ENCODE results near the gene BPIFA3. TPM values are rescaled to one million over a fixed set of nuclear protein-coding genes. Genes with fewer than 3 reads are reported as not detected.

Gene BPIFA3
- polyA plus RNA-seq, 1 donor from 2014 or later = not detected

DNA sequence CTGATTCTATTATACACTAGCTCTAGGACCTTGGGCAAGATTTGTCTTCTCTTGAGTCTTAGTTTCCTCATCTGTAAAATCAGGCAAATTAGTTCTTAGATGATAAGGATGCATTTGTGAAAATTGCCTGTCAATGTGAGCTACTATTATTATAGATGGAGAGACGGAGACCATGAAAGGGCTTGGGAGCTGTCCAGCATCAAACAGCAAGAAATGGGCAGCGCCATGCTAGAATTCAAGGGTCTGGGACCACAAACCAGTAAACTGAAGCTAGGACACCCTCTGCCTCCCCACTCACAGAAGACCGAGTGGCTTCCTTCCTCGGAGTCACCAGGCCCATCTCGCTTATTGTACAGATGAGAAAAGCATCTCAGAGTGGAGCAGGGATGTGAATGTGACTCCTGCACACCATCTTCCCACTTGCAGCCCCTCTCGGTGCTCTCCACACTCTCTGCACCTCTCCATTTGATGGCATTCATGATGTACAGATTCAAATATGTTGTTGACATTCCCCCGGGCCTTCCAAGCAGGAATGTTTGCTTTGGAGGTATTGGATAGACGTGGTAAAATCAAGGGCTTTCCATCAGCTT is 24.1 kb upstream of the BPIFA3 start:
- Histone ChIP-seq H3K36me3 (ENCODE audit: insufficient read depth, low read length) (no peaks in the 10 kb centered on the region), H3K27me3 (ENCODE audit: insufficient read depth, low read depth, low read length) (no peaks in the 10 kb centered on the region), H4K20me1 (ENCODE audit: insufficient read depth) (no peaks in the 10 kb centered on the region), H3K4me2 (ENCODE audit: low read length) (no peak overlapping the region), H3F3A (ENCODE audit: insufficient read depth, low read length, poor library complexity, severe bottlenecking) (no peaks in the 10 kb centered on the region), H3K9me3 (ENCODE audit: low read length) (no peaks in the 10 kb centered on the region), H3K27ac (ENCODE audit: low read length) (no peak overlapping the region), H3K9ac (ENCODE audit: low read length) (no peak overlapping the region), H3K4me3 (ENCODE audit: low read length) (no peak overlapping the region), H3K9me2 (ENCODE audit: insufficient read depth, low read length) (no peaks in the 10 kb centered on the region), H3K79me2 (replicated peaks; ENCODE audit: insufficient read depth, low read length) (no peaks in the 10 kb centered on the region), H2AFZ (ENCODE audit: low read depth, low read length) (no peak overlapping the region)
- TF ChIP-seq MXI1 (conservative IDR thresholded peaks at IDR 0.05; ENCODE audit: poor library complexity, severe bottlenecking) (no peak), EP300 (conservative IDR thresholded peaks at IDR 0.05; ENCODE audit: poor library complexity, severe bottlenecking) (no peak), SMC3 (conservative IDR thresholded peaks at IDR 0.05; ENCODE audit: poor library complexity) (no peak)
- TF ChIP-seq, protein P1, sequence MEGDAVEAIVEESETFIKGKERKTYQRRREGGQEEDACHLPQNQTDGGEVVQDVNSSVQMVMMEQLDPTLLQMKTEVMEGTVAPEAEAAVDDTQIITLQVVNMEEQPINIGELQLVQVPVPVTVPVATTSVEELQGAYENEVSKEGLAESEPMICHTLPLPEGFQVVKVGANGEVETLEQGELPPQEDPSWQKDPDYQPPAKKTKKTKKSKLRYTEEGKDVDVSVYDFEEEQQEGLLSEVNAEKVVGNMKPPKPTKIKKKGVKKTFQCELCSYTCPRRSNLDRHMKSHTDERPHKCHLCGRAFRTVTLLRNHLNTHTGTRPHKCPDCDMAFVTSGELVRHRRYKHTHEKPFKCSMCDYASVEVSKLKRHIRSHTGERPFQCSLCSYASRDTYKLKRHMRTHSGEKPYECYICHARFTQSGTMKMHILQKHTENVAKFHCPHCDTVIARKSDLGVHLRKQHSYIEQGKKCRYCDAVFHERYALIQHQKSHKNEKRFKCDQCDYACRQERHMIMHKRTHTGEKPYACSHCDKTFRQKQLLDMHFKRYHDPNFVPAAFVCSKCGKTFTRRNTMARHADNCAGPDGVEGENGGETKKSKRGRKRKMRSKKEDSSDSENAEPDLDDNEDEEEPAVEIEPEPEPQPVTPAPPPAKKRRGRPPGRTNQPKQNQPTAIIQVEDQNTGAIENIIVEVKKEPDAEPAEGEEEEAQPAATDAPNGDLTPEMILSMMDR (IDR thresholded peaks at IDR 0.05; ENCODE audit: poor library complexity, severe bottlenecking) = no peak

DNA sequence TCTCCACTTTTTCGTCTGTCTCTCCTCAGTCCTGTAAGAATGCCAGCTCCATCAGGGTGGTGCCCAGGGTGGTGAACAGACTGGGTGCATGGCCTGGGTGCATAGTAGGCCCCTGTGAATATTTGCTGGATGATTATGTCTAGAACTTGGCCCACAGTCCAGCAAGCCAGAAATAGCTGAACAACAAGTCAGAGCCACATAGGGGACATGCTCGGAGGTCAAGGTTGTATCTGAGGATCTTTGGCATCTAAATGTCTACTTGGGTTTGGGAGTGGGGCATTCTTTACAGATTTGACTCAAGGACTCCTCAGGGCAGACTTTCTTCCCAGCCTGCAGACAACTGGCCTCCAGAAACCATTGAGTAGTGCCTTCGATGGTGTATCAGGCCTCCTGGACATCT is 18.1 kb upstream of the BPIFA3 start:
- Histone ChIP-seq H3K4me2 (ENCODE audit: low read length) (no peak overlapping the region), H3K9me3 (ENCODE audit: low read length) (no peaks in the 10 kb centered on the region), H2AFZ (ENCODE audit: low read depth, low read length) (no peak overlapping the region), H3K4me3 (ENCODE audit: low read length) (no peak overlapping the region), H3K36me3 (ENCODE audit: insufficient read depth, low read length) (no peaks in the 10 kb centered on the region), H3K27me3 (ENCODE audit: insufficient read depth, low read depth, low read length) (no peaks in the 10 kb centered on the region), H3K79me2 (replicated peaks; ENCODE audit: insufficient read depth, low read length) (no peaks in the 10 kb centered on the region), H3F3A (ENCODE audit: insufficient read depth, low read length, poor library complexity, severe bottlenecking) (no peaks in the 10 kb centered on the region), H3K9ac (ENCODE audit: low read length) (no peak overlapping the region), H3K27ac (ENCODE audit: low read length) (no peak overlapping the region), H4K20me1 (ENCODE audit: insufficient read depth) (no peaks in the 10 kb centered on the region), H3K9me2 (ENCODE audit: insufficient read depth, low read length) (no peaks in the 10 kb centered on the region)
- TF ChIP-seq, protein P2, sequence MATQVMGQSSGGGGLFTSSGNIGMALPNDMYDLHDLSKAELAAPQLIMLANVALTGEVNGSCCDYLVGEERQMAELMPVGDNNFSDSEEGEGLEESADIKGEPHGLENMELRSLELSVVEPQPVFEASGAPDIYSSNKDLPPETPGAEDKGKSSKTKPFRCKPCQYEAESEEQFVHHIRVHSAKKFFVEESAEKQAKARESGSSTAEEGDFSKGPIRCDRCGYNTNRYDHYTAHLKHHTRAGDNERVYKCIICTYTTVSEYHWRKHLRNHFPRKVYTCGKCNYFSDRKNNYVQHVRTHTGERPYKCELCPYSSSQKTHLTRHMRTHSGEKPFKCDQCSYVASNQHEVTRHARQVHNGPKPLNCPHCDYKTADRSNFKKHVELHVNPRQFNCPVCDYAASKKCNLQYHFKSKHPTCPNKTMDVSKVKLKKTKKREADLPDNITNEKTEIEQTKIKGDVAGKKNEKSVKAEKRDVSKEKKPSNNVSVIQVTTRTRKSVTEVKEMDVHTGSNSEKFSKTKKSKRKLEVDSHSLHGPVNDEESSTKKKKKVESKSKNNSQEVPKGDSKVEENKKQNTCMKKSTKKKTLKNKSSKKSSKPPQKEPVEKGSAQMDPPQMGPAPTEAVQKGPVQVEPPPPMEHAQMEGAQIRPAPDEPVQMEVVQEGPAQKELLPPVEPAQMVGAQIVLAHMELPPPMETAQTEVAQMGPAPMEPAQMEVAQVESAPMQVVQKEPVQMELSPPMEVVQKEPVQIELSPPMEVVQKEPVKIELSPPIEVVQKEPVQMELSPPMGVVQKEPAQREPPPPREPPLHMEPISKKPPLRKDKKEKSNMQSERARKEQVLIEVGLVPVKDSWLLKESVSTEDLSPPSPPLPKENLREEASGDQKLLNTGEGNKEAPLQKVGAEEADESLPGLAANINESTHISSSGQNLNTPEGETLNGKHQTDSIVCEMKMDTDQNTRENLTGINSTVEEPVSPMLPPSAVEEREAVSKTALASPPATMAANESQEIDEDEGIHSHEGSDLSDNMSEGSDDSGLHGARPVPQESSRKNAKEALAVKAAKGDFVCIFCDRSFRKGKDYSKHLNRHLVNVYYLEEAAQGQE (IDR thresholded peaks at IDR 0.05; ENCODE audit: borderline replicate concordance) = no peak
- TF ChIP-seq SMC3 (conservative IDR thresholded peaks at IDR 0.05; ENCODE audit: poor library complexity) = no peak
- no peak for TF ChIP-seq MXI1 (conservative IDR thresholded peaks at IDR 0.05; ENCODE audit: poor library complexity, severe bottlenecking)
- TF ChIP-seq EP300 (conservative IDR thresholded peaks at IDR 0.05; ENCODE audit: poor library complexity, severe bottlenecking) = no peak
- TF ChIP-seq TAF1 (IDR thresholded peaks at IDR 0.05; ENCODE audit: low read depth) = no peak
- no peak for TF ChIP-seq RAD21 (conservative IDR thresholded peaks at IDR 0.05)
- TF ChIP-seq POLR2AphosphoS5 (IDR thresholded peaks at IDR 0.05) = no peak
- TF ChIP-seq EZH2 (IDR thresholded peaks at IDR 0.05; ENCODE audit: borderline replicate concordance, insufficient read depth, low read length, poor library complexity, severe bottlenecking) = no peak
- TF ChIP-seq, protein P1 (IDR thresholded peaks at IDR 0.05; ENCODE audit: poor library complexity, severe bottlenecking) = no peak
